COLO829 (cell line): ENCODE data around the gene PUSL1.
A peak's percentile ranks its signal among the peaks of the same experiment; 100 is the strongest.

Source experiments
- DNase-seq: peaks from one replicate; pipeline ENCODE4 v3.0.0; 2012; ENCODE audit warnings: low spot score

The PUSL1 gene, protein sequence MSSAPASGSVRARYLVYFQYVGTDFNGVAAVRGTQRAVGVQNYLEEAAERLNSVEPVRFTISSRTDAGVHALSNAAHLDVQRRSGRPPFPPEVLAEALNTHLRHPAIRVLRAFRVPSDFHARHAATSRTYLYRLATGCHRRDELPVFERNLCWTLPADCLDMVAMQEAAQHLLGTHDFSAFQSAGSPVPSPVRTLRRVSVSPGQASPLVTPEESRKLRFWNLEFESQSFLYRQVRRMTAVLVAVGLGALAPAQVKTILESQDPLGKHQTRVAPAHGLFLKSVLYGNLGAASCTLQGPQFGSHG

DNA sequence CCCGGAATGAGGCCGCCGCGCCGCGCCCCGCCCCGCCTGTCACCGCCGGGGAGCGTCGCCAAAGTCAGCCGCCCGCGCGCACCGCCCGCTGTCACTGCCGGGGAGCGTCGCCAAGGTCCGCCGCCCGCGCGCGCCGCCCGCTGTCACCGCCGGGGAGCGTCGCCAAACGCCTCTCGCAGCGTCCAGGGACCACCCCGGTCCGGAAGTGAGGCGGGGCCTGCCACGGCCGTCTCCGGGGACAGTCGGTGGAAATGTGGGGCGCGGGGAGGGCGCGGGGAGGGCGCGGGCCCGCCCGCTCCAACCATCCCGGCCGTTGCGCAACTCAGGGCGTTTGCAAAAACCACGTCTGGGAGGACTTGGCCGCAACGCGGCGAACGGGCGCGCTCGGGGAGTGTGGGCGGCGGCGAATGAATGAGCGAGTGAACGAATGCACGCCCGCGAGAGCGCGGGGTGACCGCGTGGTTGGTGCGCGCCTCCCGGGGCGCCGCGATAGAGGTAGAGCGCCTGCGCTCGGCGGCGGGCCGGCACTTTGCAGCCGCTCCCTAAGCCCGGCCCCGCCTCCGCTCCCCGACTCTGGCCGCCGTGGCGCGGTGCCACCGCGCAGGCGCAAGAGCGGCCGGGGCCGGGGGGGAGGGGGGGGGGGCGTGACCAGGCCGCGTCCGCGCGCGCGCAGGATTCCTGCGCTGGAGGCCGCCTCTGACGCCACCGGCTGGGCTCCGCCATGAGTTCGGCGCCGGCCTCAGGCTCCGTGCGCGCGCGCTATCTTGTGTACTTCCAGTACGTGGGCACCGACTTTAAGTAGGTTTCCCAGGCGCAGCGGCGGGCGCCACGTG is at the start of gene PUSL1, which contains the start of gene ACAP3:
TSS of gene PUSL1 (plus strand) at position 675 of the 833 bp plus-strand sequence. CDS start at position 722, 47 bp downstream.
TSS of gene ACAP3 (minus strand) at position 8 of the 833 bp plus-strand sequence. CDS start 115 bp downstream, outside the sequence.
- DNase-seq, result peak; percentile 94

- no peak for DNase-seq
Observed at GRCh38 chr1:1259119-1259488, 49.3 kb upstream of the PUSL1 start.

DNA sequence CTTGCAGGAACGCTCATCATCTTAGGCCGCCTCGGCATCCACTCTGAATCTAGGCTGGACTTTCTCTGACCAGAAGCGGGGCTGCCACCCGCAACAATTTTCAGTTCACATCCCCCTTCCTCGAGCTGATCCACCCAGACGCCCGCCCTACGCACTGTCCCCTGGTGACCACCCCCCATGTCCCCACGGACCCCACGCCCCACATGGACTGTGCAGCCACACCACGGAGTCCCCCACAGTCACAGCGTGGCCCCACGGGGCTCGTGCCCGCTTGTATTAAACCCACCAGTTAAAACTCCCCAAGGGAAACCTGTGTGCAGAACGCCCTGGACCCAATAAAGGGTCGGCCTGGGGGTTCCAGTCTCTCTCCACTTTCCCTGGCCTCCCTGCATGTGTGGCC is 48.9 kb upstream of the PUSL1 start:
- no peak for DNase-seq

GRCh38 chr1:1259951-1260600 is 48.3 kb upstream of the PUSL1 start:
- DNase-seq, result no peak

DNA sequence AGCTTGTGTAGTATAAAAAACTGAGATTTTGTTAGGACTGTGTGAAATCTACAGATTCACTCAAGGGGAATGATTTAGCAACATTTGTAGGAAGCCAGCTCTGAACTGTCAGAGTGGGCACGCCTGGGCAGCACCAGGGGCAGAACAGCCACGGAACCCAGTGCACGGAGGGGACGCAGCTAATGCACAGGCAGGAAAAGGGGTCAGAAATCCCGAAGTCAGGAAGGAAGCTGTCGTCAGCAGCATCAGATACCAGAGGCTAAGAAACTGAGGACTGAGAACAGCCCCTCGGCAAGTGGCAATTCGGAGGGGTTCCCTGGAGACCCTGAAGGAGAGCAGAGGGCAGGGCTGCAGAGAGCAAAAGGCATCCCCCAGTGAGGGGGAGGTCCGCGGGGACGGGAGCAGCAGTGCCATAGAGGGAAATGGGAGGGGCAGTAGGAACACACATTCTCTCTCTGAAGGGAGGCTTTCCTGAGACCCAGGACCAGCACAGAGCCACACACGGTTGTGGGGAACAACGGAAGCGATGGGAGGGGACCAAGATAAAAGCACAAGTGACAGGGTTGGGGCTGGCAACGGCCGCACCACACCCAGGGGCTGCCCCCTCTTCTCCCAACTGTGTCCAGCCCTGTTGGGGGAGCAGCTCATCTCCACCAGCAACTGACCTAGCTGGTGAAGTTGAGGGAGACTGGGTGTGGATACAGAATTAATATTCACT is 47.4 kb upstream of the PUSL1 start:
- no peak for DNase-seq

GRCh38 chr1:1262071-1262470 is 46.3 kb upstream of the PUSL1 start:
- DNase-seq, result no peak

- no peak for DNase-seq
Observed at GRCh38 chr1:1262758-1263157, 45.6 kb upstream of the PUSL1 start.

DNA sequence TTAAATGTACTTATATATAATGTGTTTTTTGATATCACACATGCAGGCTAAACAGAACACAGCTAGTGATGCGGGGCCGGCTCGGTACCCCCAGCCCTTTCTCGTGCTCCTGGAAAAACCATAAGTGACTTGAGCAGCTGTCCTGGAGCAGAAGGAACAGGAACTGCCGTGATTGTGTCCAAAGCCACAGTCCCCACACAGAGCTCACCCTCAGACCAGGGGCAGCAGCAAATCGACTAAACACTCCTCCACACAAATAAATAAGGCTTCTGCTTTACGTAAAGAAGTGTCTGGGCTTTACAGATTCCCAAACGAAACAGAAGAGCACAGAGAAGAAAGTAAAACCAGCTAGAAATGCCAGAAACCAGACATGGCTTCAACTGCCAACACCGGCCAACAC is 44.4 kb upstream of the PUSL1 start:
- DNase-seq, result no peak

- no peak for DNase-seq
Observed at GRCh38 chr1:1264868-1265272, 43.5 kb upstream of the PUSL1 start.

DNA sequence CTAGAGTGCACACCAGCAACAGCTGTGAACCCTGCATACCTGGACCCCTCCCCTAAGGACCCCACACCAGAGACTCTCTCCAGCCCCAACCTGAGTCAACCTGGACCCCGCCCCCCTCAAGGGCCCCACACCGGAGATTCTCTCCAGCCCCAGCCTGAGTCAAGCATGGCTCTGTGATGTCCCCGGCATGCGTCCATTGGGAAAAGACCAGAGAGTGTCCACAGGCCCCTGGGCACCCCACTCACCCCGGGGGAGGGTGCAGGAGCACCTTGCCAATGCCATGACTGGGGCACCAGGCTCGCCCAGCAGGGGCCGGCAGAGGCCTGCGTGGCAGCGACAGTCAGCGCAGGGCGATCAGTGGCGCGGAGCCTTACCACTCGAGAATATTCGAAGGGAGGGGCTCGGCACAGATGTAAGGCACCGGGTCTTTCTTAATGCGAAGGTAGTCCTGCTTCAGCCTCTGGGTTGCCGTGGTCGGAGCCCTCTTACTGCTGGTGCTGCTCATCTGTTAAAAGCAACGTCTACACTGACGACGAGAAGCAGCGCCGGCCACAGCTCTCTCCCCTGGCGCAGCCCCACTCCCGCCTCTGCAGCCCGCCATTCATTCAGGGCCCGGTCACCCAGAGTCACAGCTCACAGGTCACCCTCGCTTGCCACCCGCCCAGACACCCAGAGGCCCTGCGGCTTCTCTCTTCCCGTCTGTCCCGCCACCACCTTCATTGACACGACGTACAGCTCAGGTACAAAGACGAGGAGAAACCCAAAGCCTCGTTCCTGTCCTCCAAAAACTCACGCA is 40.7 kb upstream of the PUSL1 start:
- no peak for DNase-seq

DNA sequence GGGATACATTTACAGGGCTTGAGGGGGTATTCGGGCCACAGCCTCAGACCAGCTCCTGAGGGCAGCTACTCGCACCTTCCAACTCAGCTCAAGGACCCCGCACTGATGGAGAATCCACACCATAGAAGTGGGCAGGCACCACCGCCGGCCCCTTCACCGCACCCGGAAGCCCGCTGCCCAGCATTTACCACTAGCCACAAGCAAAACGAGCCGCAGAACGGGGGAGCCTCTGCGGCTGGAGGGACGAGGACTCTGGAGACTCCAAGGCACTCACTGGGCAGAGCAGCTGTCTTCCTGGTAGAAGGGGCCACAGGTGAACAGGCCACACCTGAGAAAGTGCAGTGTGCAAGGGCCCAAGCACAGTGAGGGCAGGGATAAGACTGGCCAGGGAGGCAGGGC is 40.1 kb upstream of the PUSL1 start:
- no peak for DNase-seq

DNA sequence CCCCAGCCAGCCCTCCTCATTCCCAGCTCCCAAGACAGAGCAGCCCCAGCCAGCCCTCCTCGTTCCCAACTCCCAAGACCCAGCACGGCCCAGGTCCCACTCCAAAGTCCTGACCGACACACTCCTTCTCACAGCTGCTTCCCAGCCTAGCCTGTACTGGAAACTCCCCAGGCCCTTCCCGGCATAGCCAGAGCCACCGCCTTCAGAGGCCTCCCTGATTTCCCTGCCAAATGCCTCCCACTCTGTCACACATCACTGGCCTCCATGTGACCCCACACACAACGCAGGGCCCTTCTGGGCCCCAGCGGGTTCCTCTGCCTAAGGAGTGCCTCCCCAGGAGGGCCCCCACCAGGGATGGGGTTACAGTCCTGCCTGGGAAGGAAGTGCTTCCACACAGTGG is 37.6 kb upstream of the PUSL1 start:
- DNase-seq, result no peak

DNA sequence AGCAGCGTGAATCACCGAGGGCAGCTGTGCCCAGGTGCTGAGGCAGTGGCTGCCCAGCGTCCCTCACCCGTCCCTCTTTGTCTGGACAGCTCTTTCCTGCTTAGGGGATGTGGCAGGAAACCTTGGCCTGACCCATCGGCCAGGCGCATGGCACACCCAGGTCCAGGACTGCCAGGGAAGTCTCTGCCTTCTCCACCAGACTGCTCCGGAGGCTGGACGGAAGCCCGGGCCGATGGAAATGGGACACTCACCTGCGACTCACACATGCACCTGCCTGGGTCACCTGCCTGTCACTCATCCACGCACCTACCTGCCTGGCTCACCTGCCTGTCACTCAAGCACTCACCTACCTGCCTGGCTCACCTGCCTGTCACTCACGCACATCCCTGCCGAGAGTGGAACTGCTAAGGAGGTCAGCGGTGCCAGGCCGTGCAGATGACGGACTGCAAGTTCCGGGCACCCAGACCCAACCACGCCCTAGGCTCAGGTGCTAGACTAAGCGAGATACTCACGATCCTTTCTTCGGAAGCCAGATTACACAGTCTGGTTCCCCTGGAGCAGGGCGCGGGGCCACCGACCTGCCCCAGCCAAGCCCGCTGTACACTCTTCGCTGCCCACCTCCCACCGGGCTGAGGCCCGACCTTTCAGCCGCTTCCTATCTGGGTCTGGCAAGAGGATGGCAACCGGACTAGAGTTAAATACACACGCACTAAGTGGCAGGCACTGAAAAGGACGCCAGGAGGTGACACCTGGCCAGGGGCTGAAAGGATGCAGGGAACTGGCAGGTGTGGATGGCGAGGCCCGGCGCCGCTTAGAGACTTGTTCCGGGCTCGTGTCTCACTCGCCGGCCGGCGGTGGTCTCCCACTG is 35.8 kb upstream of the PUSL1 start:
- no peak for DNase-seq

- DNase-seq, result no peak
Observed at GRCh38 chr1:1273209-1273511, 35.2 kb upstream of the PUSL1 start.

- DNase-seq, result peak; percentile 89
Observed at GRCh38 chr1:1273512-1274298, 34.7 kb upstream of the PUSL1 start, which contains the start of gene UBE2J2. Gene UBE2J2, minus strand, starts transcription at chr1:1273854. Its CDS starts 5,862 bp downstream, at chr1:1267992.

- no peak for DNase-seq
Observed at GRCh38 chr1:1274299-1274930, 34.0 kb upstream of the PUSL1 start.

DNA sequence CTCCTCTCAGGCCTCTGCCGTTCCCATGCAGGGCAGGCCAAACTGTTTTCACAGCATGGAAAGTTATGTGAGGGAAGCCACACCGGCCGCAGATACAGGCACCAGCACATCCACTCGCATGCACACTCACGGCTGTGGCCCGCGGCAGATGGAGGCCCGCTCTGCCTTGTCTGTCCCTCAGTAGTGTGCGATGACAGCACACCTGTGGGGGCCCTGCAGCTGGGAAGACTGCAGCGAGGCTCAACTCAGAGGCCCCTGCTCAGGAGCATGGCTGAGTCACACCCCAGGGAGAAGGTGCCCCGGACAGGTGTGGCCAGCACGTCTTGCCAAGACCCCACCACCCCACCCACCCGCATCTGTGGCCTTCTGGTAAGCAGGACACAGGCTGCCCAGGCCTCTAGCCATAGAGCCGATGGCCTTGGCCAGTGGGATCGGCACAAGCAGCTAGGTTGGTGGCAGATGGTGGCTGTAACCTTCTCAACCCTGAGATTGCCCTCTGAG is 33.4 kb upstream of the PUSL1 start:
- no peak for DNase-seq

GRCh38 chr1:1275836-1276235 is 32.6 kb upstream of the PUSL1 start:
- no peak for DNase-seq

GRCh38 chr1:1278620-1279019 is 29.8 kb upstream of the PUSL1 start:
- no peak for DNase-seq
